WI38 (cell line): ENCODE data around the gene NUDCD3.

ENCODE experiments used
- H3K4me3 ChIP-seq: 2 replicates; pipeline ENCODE4 v1.5.1; 2011; ENCODE audit warnings: low read depth, mild to moderate bottlenecking, control low read depth, low read length
- CTCF ChIP-seq: IDR thresholded peaks from 2 replicates; pipeline ENCODE4 v1.5.1; 2012; ENCODE audit warnings: low read depth, mild to moderate bottlenecking, control low read depth, low read length

The NUDCD3 gene

DNA sequence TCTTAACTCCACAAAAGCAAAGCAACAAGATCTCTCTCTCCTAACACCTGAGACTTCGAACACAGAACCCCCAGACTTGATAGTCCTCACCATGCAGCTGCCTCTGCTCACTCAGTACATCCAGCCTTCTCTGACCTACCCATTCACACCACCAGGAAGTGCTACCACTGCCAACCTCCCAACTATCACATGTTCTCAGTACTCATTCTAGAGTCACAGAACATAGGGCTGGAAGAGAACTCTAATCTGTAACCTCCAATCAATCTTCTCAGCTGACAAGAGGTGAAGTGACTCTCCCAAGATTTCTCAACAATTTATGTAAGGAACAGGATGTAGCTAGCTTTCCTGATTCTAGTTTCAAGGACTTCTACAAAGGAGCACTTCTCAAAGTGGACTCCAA, 3.8 kb downstream of the NUDCD3 start:
- H3K4me3 ChIP-seq, result no peak overlapping the region
- TF ChIP-seq CTCF, result no peak

DNA sequence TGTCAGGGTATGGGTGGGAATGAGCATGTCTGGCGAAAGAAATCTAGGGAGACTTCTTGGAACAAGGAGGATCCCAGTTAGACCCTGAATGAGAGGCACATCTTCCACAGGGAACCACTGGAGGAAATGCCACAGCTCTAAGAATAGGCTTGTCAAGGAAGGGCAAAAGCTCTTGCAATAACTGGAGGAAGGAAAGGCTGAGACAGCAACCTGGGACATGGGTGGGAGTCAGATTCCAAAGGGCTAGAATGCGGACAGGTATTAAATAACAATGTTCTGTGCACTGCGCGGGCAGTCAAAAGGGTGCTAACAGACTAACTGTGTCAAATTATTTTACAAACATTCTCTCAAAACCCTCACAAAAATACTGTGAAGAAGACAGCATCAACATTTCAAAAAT, 4.5 kb downstream of the NUDCD3 start:
- TF ChIP-seq CTCF, result no peak

DNA sequence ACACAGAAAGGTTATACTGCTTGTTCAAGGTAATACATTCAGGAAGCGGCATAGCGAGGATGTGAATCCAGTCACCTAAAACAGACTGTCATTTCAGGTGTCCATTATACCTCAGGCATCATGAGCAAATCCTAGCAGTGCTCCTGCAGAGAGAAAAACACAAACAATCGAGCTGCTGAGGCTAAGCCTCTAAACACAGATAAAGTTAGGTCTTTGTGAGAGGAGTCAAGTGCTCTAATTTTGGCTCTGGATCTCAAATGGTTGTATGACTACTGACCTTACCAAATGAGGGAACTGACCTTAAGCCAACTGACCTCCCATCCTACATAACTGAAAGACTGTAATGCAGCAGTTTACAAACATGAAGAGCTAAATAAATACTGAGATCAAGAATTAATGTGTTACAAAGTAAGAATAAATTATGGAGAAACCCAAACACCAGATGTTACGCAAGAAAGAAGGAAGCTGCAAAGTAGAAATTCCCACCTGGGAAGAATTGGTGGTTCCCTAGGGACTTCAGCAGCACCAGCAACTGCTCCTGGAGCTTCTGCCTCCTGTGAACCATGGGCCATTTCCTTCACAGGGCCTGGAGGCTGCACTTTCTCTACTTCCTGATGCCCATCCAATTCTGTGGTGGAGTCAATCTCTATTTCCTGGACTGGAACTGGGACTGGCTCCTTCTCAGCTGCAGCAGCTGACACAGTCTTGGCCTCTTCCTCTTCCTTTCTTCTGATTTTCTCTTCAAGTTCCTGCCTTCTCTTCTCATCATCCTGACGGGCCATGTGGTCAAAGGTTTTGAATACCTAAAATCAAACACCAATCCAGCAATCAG, 5.8 kb downstream of the NUDCD3 start:
- H3K4me3 ChIP-seq, result no peak overlapping the region

More for the DNA sequence above, 4.5 kb downstream of the NUDCD3 start:
- H3K4me3 ChIP-seq, result no peak overlapping the region

DNA sequence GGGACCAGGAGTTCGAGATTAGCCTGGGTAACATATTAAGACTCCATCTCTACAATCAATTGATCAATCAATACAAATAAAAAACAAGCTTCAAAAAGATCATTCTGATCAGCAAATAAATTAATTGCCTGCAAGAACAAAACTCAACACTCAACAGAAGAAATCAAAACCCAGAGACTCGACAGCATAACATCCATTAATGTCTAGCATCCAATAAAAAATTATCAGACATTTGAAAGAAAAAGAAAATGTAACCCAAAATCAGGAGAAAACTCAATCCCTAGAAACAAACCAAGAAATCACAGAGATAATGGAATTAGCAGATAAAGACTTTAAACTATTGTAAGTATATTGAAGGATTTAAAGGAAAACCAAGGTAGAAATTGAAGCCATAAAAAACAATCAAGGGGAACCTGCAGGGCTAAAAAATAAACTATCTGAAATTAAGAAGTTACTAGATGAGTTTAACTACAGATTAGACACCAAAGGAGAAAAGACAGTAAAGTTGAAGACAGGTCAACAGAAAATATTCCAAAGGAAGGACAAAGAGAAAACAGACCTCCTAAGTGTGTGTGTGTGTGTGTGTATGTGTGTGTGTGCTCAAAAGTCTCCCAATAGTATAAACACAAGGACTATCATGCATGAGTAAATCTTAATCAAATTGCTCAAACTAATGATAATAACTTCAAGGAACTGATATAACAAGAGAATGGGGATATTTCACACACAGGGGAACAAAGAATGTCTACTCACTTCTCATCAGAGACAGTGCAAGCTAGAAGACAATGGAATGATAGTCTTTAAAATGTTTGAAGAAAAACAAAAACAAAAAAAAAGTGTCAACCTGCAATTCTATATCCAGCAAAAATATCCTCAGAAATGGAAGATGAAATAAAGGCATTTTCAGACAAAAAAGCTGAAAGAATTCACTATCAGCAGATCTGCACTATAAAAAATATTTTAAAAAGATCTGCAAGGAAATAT, 7.7 kb downstream of the NUDCD3 start:
- TF ChIP-seq CTCF, result no peak
- no peak overlapping the region for H3K4me3 ChIP-seq

More for the DNA sequence above, 5.8 kb downstream of the NUDCD3 start:
- TF ChIP-seq CTCF, result no peak

GRCh38 chr7:44477938-44478337, 12.5 kb downstream of the NUDCD3 start:
- TF ChIP-seq CTCF, result no peak
- no peak overlapping the region for H3K4me3 ChIP-seq

GRCh38 chr7:44477063-44477830, 13.2 kb downstream of the NUDCD3 start:
- H3K4me3 ChIP-seq, result no peak overlapping the region
- TF ChIP-seq CTCF, result peak; percentile 99
